T-helper 2 cell (primary cell): ENCODE measurements around the gene NDUFS6.
"Not testable (repeated sequence)": the region's sequence is repeated elsewhere in the genome, so short reads cannot be mapped to it uniquely, and the experiment has no call there.

Experiments
- DNase-seq, 5 experiments: peaks; one replicate each; pipeline versions ENCODE4 v3.0.0 to v3.0.0-alpha.2; 2012 to 2022

The NDUFS6 gene

DNA sequence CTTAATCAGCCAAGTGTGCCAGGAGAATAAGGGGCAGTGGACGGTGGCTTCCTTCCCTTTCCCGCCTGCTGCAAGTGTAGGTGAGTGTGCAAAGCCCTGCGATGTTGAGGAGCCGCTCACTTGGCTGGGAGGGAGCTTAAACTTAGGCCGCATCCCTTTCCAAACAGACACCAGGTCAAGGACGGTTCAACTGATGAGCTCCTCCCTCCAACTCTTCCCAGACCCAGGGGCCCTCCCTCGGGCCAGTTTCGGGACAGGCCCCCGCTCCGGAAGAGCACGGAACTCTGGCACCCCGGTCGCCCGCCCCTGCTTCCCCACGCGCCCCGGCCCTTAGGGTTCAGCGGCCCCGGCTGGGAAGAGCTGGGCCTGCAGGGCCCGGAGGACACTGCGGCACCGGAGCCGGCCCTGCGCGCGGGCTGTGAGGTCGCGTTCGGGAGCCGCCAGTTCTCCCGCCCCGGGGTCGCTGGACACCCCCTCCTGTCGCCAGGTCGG is 2.1 kb upstream of the NDUFS6 start:
- peak in 2 of 5 experiments; percentile 12 to 37 for DNase-seq

DNA sequence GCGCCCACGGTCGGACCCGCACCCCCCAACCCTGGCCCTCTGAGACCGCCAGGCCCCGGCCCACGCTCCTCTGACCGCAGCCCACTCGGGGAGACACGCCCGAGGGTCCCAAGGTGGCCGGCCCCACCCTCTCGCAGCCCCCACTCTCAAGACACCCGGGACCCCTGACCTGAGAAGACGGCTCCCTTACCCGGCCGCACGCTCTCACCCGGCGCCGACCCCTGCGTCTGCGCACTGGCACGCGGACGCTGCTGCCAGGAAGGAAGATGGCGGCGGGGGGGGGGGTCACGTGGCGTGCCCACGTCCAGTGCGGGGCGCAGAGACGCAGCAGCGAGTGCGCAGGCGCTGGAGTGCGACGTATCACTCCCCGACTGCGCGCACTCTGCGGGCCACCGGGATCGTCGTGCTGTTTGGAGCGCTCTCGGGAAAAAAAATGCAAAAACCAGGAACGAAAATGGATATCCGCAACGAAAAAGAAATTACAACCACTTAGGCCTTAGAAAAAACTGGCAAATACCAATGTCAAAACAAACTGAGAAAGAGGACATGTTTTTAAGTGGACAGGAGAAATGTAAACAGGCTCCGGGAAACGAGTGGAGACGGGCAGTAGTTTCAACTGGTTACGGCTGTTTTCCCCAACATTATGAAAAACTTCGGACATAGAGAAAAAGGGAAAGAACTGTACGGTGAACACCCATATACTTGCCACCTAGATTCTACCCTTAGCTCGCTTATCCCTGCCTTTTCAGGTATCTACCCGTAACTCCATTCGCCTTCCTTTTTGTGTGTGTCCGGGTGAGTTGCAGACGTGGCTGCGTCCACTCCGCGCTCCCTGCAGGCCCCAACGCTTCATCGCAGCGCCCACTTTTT is 1.4 kb upstream of the NDUFS6 start, which contains the start of gene MRPL36:
Gene MRPL36, minus strand, starts transcription at position 236 of the 870 bp plus-strand sequence. CDS start 902 bp downstream, outside the sequence.
- DNase-seq = peak; percentile 79 to 95 (median 90)

DNA sequence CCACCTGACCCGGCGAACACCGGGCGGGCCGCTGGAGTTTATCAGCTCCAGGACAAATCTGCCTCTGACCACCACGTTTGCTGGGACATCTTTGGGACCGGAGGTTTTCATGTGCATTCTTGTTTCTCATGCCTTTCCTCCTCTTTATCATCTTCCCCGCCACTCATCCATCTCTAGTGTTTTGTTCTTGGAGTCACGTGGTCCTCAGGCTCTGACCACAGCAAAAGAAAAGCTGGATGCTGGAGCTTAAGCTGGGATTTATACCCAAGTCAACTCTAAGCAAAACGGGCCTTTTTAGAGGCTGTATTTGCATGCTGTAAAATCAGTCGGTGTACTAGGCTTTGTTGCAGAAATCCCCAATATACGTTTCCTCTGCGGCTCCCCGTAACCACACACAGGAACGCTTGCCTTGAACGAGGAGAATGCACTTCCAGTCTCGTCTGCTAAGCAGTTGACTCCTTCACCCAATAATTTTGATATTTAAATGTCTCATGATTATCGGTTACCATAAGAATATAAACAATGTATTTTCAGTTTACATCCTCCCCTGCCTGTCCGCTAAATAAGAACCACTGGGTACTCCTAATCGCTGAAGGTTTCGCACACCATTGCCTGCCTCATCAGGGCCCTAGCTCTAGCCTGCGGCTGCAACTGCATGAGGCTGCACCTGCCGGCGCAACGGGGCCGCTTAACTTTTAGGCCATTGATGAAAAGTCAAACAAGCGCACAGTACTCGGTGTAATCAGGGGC is 560 bp upstream of the NDUFS6 start:
- peak in 3 of 5 experiments; percentile 38 to 81 (median 53) for DNase-seq

DNA sequence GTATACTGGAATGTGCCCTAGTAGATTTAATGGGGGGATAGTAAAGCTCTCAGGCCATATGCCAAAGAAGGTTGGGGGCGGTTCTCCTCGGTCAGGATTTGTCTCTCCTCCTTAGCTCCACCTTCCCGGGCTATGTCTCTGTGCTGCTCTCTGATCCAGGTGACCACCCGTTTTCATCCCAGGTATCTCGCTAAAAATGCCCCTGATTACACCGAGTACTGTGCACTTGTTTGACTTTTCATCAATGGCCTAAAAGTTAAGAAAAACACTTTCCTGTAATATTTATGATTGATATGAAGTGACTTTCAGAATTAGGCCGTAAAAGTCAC is 724 bp downstream of the NDUFS6 start:
- DNase-seq = no peak

DNA sequence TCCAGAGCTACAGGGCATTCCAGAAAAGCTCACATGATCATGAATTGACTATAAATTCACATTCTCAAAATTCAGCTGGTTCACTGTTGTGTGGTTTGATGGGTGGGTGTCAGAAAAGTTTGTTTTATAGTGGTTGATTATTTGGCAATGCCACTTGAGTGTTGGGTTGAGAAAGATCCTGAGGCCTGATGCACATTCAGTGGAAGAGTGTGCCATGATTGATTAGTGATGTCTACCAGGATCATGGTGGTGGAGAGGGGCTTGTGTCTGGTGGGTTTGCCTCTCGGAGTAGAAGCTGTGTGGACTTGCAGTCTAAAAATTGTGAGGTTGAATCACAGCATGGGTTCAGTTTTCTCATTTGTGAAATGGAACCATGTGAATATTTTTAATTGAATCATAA is 2.0 kb downstream of the NDUFS6 start:
- no peak for DNase-seq

DNA sequence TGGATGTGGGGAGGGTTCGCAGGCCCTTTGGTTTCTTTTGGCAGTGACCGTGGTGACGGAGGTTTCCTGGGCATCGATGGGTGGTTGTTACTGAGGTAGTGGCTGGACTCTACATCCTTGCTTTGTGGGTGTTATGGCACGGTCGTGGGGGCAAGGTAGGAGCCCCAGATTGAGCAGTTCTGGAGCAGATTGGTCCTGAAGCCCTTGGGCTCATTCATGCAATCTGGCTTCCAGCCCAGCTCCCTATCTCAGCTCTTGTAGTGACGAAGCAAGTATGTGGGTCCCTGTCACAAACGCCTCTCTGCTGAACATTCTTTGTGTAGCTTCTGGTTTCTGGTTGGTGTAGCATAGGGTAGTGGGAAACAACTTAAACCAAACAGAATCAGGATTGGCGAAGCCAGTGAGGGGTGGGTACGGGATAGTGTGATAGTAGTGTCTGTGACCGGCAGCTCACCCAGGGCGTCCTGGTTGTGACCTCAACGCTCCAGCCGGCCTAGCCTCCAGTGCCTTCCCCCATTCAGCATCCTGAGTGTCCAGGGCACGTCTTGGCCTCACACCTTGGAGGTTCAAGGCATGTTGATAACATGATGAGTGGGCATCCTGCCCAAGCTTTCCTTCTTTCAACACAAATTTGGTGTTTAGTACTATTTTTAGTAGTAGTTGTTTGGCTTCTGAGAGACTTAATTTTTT is 2.9 kb downstream of the NDUFS6 start:
- no peak for DNase-seq

DNA sequence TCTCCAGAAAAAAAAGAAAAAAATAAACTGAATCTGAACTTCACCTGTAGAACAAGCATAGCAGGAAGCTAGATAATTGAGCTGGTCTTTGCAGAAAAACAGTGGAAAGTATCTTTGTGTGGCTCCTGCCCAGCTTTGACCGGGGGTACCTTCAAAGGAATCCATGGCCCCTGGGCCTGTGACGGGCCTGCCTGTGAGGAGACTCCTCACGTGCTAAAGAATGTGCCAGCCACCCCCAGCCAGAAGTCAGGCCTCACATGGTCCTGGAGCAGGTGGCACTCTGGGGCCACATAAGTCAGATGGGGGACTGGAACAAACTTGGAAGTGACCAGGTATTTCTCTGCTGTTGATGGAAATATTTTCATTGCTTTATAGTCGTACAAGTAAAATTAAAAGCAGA is 4.1 kb downstream of the NDUFS6 start:
- DNase-seq = no peak

DNA sequence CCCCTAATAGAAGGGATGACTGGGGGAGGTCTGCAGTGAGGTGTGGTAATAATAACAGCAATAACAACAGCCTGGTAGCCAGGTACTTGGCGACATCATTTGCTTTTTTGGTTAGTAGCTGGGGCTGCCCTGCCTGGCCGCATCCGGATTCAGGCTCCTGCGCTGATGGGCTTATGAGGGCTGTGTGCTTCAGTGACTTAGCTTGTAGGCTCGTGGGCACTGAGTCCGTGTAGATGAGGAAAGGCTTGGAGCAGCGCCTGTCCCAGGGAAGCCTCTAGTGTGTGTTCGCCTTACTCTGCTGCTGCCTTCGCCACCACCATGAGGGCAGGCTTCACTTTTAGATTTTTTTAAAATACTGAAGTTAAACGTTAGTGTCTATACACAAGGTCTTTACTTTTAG is 4.5 kb downstream of the NDUFS6 start:
- no peak for DNase-seq

DNA sequence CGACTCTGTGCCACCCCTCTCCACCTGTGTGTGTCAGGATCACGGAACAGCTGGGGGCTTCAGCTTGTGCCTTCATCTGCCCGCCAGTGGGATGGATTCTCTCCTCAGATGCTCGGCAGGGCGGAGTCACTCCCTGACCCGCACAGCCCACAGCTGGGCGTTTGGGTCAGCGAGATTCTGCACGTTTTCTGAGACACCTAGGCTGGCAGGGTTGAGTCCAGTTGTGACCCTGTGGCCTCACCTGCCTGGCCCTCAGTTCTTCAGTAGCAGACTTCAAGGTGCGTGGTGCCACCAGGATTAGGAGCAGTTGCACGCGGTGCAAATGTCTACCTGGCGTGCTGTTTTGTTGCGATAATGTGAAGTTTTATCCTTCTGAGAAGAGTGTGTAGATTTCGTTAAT is 5.0 kb downstream of the NDUFS6 start:
- no peak for DNase-seq

DNA sequence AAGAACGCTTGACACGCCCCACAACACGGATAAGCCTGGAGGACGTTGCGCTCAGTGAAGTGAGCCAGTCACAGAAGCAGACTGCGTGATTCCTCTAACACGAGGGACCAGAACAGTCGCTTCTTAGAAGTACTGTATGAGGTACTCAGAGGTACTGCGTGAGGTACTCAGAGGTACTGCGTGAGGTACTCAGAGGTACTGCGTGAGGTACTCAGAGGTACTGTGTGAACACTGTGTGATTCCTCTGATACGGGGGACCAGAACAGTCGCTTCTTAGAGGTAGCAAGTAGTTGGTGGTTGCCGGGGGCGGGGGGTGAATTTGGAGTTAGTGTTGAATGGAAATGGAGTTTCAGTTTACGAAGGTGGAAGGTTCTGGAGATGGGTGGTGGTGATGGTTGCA is 5.8 kb downstream of the NDUFS6 start:
- no peak for DNase-seq

DNA sequence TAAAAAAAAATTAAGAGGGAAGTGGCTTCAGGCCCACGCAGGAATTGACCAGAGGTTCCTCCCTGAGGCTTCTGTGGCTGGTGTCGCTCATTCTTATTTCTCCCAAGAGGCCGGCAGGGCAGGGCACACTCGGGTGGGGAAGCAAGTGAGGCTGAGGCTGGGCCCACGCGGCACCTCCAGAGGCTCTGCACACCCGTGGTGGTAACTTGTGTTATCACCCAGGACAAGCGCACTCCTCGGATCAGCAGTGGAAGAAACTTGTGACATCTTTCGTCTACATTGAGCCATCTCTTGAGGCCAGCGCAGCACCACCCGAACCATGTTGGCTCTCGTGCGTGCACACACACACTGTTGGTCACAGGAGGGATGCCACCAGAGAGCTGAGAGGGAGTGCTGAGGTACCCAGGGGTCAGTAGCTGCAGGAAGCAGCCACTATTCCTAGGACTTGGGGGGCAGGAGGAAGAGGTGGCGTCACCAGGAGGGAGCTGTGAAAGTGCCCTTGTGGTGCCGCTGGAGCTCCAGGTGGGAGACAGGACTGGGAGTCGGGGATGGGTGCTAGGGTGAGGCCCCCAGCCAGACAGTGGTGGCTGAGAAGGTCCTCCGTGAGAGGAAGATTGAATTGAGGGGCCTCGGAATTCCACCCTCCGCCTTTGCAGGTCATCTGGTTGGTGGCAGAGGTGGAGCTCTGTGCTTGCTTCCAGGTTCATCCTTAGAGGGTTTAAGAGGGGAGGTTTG is 6.4 kb downstream of the NDUFS6 start:
- DNase-seq = no peak

DNA sequence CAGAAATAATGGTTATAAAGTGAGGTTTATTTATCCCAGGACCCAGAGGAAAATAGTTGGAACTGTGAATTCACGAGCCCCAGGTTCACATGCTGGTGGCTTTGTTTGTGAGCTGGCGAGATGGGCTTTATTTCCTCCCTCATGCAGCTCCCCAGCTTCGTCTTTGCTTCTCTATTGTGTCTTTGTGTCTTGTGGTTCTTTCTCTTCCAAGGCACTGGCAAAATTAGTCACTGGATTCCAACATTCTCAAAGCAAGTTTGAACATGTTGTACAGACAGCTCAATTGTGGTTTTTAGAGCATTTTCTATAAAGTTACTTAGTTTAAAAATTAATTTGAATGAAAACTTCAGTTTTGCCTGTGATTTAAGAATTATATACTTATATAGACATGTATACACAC is 7.2 kb downstream of the NDUFS6 start:
- DNase-seq = no peak

DNA sequence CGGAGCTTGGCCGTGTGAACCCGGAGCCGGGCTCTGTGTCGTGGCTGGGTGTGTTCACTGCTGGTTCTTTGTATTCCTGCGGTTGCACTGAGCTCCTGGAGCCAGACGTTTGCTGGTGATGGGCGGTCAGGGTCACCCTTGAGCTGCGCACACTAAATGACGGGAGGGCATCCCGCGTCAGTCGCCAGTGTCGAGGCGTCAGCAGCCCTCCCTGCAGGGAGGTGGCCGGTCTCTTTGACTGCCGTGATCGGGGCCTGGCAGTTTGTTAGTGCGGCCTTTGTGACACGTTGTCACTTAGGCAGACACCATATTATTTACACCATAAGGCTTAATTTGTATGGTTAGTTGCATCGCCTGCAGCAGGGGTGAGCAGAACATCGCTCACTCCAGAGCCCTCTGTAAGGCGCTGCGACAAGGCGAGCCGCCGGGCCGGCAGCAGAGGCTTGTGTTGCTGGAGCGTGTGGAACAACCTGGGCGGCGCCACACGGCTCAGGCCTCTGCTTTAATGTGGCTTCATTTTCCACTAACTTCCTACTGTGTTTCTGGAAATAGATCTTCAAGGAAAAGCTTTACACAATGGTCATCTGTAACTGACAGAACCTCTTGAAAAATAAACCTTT is 8.3 kb downstream of the NDUFS6 start:
- no peak for DNase-seq

DNA sequence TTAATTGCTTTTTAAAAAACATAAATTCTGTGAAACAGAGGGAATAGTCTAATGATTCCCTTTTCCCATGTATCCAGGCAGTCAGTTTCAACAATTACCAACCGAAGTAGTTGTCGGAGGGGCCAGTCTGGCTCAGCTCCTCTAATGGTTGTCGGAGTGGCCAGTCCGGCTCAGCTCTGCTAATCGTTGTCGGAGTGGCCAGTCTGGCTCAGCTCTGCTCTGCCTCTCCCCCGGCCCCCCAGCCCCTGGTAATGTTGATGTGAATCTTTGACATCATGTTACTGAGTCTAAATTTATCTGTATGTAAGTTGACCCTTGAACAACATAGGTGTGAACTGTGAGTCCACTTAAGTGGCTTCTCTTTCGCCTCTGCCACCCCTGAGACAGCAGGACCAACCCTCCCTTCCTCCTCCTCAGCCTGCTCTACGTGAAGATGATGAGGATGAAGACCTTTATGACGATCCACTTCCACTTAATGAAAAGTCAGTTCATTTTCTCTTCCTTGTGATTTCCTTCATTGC is 9.4 kb downstream of the NDUFS6 start:
- no peak for DNase-seq

DNA sequence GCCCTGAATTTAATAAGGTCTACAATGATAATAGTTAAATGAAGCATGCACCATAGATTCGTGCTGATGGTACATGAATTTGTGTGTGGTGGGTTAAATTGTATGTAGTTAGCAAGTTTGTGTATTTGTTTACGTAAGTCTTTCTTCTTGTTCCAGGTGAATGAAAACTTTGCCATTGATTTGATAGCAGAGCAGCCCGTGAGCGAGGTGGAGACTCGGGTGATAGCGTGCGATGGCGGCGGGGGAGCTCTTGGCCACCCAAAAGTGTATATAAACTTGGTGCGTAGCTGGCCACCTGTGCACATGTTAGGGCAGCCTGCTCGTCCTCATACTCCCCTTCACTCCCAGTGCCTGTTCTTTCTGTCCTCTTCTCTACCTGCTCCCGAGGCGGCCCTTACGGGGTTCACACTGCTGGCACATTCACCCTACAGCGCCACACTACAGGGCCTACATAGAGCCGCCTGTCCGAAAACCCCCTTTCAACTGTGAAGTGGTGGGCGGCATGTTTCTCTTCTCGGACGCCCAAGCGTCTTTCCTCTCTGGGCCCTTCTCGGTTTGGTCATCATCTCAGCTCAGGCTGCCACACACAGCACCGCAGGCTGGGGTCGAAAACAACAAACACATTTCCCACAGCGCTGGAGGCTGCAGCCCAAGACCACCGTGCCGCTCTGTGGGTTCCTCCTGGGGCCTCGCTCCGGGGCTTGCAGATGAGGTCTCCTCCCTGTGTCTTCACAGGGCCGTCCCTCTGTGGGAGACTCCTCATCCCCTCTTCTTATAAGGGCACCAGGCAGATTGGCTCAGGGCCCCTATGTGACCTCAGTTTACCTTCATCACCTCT is 13.2 kb downstream of the NDUFS6 start:
- DNase-seq = no peak

DNA sequence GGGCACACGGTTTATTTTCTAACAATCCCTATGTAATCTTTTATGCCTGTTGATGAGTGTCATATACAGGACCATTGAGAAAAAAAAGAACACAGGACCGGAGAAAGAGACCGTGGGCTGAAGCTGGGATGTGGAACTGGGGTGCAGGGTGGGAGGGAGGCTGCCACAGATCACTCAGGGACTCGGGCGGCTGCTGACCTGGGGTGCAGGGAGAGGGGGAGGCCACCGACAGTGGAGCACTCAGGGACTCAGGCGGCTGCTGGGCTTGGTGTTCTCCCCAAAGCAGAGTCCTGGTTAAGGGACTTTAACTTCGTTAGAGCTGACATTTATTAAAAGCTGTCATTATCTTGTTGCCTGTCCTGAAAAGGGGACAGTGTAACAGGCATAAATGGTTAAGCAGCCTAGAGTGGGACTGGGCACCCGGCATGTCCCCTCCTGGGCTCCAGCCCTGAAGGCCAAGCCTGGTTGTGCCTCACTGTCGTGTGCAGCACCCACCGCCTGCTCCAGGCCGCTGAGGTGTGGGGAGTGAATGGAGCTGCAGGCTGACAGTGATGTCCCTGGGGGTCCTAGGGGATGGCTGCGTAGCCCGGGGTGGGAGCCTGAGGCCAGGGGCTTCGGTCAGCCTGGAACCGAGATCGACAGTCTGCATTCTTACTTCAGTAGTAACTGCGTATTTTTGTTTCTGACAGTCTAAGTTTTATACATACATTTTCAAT is 14.0 kb downstream of the NDUFS6 start:
- DNase-seq = no peak

DNA sequence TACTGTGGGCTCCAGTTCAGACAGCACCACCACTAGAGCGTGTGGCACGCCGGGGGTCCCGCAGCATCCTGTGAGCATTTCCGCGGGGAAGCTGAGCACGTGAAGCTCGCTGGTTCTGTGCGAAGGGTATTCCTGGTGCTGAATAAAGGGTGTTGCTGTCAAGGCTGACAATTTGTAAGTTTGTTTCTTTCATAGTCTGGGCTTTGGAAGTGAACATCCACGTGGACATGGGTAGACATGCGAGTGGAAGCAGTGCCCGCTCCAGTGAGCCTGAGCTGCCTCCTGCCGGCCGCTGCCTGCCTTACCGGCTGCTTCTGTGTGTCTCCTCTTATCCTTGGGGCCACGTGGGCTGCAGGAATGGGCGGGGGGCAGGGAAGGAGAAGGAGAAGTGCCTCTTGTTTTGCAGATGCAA is 14.7 kb downstream of the NDUFS6 start:
- no peak for DNase-seq

DNA sequence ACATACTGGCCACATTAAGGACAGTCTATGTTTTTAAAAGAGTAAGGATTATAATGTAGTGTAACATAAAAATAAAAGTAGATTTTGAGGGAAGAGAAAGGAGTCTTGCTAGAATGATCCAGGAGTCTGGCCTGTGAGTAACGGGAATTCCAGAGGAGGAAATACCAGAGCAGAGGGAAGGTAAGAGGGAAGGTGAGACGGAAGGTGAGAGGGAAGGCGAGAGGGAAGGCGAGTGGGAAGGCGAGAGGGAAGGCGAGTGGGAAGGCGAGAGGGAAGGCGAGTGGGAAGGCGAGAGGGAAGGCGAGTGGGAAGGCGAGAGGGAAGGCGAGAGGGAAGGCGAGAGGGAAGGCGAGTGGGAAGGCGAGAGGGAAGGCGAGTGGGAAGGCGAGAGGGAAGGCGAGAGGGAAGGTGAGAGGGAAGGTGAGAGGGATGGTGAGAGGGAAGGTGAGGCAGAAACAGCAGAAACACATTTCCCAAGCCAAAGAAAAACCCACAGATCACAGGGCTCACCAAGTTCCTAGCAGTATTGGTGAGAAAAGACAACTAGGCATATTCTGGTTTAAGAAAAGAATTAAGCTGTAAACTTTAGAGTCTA is 15.4 kb downstream of the NDUFS6 start:
- DNase-seq = not testable (repeated sequence)

DNA sequence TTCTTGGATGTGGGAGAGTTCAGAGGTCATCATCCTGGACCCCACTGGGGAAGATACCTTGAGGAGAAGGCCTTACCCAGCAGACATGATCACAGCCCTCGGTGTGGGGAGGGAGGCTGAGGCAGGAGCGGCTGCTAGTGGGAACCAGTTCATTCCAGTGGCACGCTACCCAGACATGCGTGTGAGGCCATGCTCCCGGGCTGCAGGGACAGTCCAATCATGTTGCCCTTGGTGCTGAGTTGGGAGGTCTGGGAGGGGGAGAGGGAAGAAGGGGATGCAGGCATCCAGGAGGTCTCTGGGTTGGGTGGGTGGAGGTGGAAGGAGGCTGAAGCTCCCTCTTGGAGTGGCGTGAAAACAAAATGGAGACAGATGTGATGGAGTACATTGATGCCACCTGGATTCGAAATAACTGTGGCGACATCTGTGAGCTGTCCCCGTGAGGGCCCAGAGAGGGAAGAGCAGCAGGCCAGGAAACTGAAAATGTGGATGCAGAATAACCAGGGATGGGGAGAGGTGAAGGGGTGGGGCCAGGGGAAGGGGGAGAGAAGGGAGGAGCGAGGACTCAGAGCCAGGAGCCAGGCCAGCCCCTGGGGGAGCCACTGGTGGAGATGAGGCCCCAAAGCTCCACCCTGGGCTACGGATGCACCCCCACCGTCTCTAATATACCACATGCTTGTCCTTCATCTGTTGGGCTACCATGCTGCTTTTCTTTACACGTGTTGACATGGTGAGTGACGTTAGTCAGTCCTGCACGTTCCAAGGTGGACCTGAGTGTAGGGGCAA is 16.2 kb downstream of the NDUFS6 start:
- no peak for DNase-seq
